ENCODE data around the gene DGKB.

GRCh38 chr7:14242175-14242574, 660.4 kb downstream of the DGKB start:
- TF ChIP-seq POLR2A (IDR thresholded peaks at IDR 0.05) (no peak), CTCF (IDR thresholded peaks at IDR 0.05) (no peak), POLR2AphosphoS5 (IDR thresholded peaks at IDR 0.05) (no peak), EP300 (IDR thresholded peaks at IDR 0.05) (no peak)

Measured in gastroesophageal sphincter (tissue), 3 donors.